GM21528 (cell line): Measurements from ENCODE around the gene STARD8.
"Not testable (repeated sequence)": the region's sequence is repeated elsewhere in the genome, so short reads cannot be mapped to it uniquely, and the experiment has no call there.

Source experiments
- ATAC-seq: cut with Tn5 transposase; IDR thresholded peaks from one replicate; pipeline ENCODE4 v1.9.1; 2021; ENCODE audit warnings: mild to moderate bottlenecking, moderate library complexity; ENCODE audit not compliant: unreplicated experiment, low FRiP score

STARD8 gene

GRCh38 chrX:68714856-68715255 is 67.4 kb downstream of the STARD8 start:
- no peak for ATAC-seq

DNA sequence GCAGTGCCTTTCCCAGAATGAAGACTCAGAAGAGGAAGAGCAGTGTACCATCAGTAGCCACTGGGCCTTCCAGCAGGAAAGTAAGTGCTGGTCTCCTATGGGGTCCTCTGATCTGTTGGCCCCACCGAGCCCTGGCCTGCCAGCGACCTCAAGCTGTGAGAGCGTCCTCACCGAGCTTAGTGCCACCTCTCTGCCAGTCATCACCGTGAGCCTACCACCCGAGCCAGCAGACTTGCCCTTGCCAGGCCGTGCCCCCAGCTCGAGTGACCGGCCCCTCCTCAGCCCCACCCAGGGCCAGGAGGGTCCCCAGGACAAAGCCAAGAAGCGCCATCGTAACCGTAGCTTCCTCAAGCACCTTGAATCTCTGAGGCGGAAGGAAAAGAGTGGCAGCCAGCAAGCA is 69.7 kb downstream of the STARD8 start:
- no peak for ATAC-seq

DNA sequence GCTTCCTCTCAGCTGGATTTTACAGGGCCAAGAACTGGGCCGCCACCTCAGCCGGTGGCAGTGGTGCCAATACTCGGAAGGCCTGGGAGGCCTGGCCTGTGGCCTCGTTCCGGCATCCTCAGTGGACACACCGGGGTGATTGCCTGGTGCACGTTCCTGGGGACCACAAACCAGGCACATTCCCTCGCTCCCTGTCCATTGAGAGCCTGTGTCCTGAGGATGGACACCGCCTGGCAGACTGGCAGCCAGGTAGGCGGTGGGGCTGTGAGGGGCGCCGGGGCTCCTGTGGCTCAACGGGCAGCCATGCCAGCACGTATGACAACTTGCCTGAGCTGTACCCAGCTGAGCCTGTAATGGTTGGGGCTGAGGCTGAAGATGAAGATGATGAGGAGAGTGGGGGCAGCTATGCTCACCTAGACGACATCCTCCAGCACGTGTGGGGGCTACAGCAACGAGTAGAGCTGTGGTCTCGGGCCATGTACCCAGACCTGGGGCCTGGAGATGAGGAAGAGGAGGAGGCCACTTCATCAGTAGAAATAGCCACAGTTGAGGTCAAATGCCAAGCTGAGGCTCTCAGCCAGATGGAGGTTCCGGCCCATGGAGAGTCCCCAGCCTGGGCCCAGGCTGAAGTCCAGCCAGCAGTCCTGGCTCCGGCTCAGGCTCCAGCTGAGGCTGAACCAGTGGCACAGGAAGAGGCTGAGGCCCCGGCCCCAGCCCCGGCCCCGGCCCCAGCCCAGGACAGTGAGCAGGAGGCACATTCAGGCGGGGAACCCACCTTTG is 70.4 kb downstream of the STARD8 start:
- no peak for ATAC-seq

DNA sequence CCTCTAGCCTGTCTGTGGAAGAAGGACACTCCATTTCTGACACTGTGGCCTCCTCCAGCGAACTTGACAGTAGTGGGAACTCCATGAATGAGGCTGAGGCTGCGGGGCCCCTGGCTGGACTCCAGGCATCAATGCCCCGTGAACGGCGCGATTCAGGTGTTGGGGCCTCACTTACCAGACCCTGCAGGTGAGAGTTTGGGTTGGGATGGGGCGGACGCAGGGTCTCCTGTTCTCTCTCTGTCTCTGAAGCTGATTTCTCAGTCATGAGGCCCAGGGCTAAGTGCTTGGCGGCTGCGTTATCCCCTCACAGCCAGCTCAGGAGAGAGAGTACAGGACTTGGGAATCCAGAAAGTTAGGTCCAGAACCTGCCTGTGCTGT is 71.0 kb downstream of the STARD8 start:
- ATAC-seq = no peak

GRCh38 chrX:68719181-68719903 is 71.9 kb downstream of the STARD8 start:
- no peak for ATAC-seq

- ATAC-seq = no peak
Measured at GRCh38 chrX:68719904-68720614, 72.6 kb downstream of the STARD8 start.

- no peak for ATAC-seq
Measured at GRCh38 chrX:68720851-68721250, 73.4 kb downstream of the STARD8 start.

GRCh38 chrX:68721546-68721945 is 74.1 kb downstream of the STARD8 start:
- ATAC-seq = no peak

DNA sequence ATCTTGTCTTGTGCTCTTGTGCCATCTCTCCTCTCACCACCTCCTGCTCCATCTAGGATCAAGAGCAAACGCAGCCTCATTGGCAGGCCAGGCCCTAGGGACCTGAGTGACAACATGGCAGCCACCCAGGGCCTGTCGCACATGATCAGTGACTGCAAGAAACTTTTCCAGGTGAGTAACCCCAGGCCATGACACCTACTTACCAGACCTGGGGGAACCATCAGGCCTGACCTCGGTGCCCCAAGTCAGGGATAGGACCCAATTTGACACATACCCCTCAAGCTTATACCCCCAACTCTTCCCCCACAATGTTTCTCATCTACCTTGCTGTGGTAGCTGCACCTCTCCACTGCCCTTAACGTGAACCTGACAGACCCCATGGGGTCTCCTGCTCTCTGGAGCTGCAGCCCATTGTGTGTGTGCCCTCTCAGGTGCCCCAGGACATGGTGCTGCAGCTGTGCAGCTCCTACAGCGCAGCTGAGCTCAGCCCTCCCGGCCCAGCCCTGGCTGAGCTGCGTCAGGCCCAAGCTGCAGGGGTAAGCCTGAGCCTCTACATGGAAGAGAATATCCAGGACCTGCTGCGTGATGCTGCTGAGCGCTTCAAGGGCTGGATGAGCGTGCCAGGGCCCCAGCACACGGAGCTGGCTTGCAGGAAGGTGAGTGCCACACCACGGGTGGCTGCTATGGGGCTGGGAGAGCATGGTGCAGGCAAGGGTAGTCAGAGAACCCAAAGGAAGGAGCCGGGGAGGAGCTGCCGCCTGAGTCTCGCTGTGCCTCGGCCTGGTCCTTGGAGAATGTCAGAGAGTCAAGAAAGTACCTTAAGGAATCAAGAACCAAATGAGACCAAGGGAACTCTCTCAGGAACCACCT is 74.8 kb downstream of the STARD8 start:
- no peak for ATAC-seq

GRCh38 chrX:68723491-68724155 is 76.2 kb downstream of the STARD8 start:
- no peak for ATAC-seq

GRCh38 chrX:68724531-68725020 is 77.1 kb downstream of the STARD8 start:
- ATAC-seq = no peak

- ATAC-seq = no peak
Measured at GRCh38 chrX:68725756-68726365, 78.4 kb downstream of the STARD8 start.

- ATAC-seq = no peak
Measured at GRCh38 chrX:68726366-68726765, 78.9 kb downstream of the STARD8 start.

DNA sequence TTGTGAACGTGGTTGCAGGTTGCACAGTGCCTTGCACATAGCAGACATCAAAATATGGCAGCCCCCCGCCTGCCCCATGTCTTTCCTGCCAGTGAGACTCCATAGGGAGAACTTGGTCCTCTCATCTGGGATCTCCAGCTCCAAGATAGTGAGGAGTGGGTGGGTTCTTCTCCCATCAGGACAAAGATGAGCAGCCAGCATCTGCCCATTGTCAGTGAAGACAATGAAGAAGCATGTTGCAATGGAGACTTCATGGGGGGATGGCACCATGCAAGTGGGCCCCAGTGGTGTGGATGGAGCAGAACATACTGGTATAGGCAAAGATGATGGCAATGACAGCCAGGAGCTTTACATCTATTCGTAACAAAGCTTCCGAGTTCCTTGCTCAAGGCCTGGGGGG is 80.2 kb downstream of the STARD8 start:
- no peak for ATAC-seq

- ATAC-seq = no peak
Measured at GRCh38 chrX:68728186-68728585, 80.7 kb downstream of the STARD8 start.

- ATAC-seq = no peak
Measured at GRCh38 chrX:68731254-68731653, 83.8 kb downstream of the STARD8 start.

DNA sequence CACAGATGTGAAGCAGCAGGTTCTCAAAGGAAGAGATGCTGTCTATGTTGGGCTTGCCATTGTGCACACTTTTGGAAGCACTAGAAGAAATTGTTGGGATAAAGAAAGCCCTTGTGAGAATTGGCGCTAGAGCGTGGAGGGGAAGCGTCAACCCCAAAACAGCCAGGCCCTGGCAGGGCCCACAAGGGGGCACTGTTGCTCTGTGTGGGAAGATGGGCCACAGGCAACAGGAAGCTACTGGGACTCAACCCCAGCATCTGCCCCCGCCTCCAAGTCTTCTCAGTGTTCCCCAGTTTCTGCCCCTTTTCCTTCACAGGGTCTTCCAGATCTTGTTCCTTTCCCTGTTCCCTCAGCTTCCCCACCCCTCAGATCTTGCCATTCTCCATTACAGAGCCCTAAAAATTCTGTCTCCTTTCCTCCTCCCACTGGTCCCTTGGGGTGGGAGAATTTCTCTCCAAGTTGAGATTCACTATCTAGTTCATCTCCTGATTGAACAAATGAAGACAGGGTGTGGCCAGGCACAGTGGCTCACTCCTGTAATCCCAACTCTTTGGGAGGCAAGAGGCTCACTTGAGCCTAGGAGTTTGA is 85.5 kb downstream of the STARD8 start:
- ATAC-seq = no peak

GRCh38 chrX:68735266-68735665 is 87.8 kb downstream of the STARD8 start:
- no peak for ATAC-seq

DNA sequence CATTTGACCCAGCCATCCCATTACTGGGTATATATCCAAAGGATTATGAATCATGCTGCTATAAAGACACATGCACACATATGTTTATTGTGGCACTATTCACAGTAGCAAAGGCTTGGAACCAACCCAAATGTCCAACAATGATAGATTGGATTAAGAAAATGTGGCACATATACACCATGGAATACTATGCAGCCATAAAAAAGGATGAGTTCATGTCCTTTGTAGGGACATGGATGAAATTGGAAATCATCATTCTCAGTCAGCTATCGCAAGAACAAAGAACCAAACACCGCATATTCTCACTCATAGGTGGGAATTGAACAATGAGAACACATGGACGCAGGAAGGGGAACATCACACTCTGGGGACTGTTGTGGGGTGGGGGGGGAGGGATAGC is 94.4 kb downstream of the STARD8 start:
- not testable (repeated sequence) for ATAC-seq
